H1 (cell line): Measurements from ENCODE around the gene KIF25. TPM values are rescaled to one million over a fixed set of nuclear protein-coding genes. Genes with fewer than 3 reads are reported as not detected.

Experiments used
- CTCF ChIA-PET: fragments of 300-600 bp; sonication (Branson Sonifier 250); formaldehyde crosslinking; loops from one replicate; lab custom pipeline; 2021; ENCODE audit not compliant: partially characterized antibody; lab: Charles Lee
- POLR2A ChIA-PET: fragments of 300-600 bp; sonication (Branson Sonifier 250); formaldehyde crosslinking; loops from one replicate; lab custom pipeline; 2021; ENCODE audit warnings: inconsistent platforms; ENCODE audit not compliant: partially characterized antibody; lab: Charles Lee
- DNase-seq, 2 experiments: peaks; one replicate each; pipeline versions ENCODE4 v3.0.0 to v3.0.0-alpha.2; 2010 to 2022; ENCODE audit warnings: low spot score in 2 of 2, low read depth in 1 of 2, mixed read lengths in 1 of 2
- FAIRE-seq: peaks from 2 replicates; lab custom pipeline; 2011; peaks lifted over from hg19 to GRCh38; lab: Jason Lieb, UNC
- H2AFZ ChIP-seq: 2 replicates; pipeline ENCODE4 v1.8.1; 2012; ENCODE audit warnings: low read length, inconsistent platforms
- H2AK5ac ChIP-seq: 2 replicates; pipeline ENCODE4 v1.6.1; 2013; ENCODE audit warnings: low read depth, low read length
- H2BK120ac ChIP-seq: replicated peaks from 2 replicates; pipeline ENCODE3; 2013; ENCODE audit warnings: low read depth, low read length, inconsistent platforms
- H2BK12ac ChIP-seq: 2 replicates; pipeline ENCODE4 v1.6.1; 2013; ENCODE audit warnings: low read depth, low read length
- H2BK15ac ChIP-seq: 2 replicates; pipeline ENCODE4 v1.6.1; 2013; ENCODE audit warnings: low read length
- H2BK20ac ChIP-seq: 2 replicates; pipeline ENCODE4 v1.6.1; 2013; ENCODE audit warnings: low read length
- H2BK5ac ChIP-seq: 2 replicates; pipeline ENCODE4 v1.6.1; 2013; ENCODE audit warnings: low read depth, low read length
- H3K14ac ChIP-seq: 2 replicates; pipeline ENCODE4 v1.6.1; 2013; ENCODE audit warnings: inconsistent platforms; ENCODE audit not compliant: insufficient read length
- H3K18ac ChIP-seq: 2 replicates; pipeline ENCODE4 v1.6.1; 2013; ENCODE audit warnings: low read length; ENCODE audit errors: extremely low read depth
- H3K23ac ChIP-seq: 2 replicates; pipeline ENCODE4 v1.6.1; 2013; ENCODE audit warnings: inconsistent platforms; ENCODE audit not compliant: insufficient read length
- H3K23me2 ChIP-seq: 2 replicates; pipeline ENCODE4 v1.6.1; 2013; ENCODE audit warnings: low read depth, low read length
- H3K27ac ChIP-seq: 2 replicates; pipeline ENCODE4 v1.6.1; 2011; ENCODE audit warnings: low read depth, low read length, inconsistent platforms
- H3K27me3 ChIP-seq, 4 experiments: replicated peaks in 1 of 4; 1 replicate in 1 of 4; 2 replicates in 3 of 4; pipeline versions ENCODE4 v1.6.1 to v1.8.1; 2011 to 2013; ENCODE audit warnings: low read length in 3 of 4, mild to moderate bottlenecking in 3 of 4, inconsistent platforms in 2 of 4, mixed read lengths in 2 of 4, moderate library complexity in 1 of 4; ENCODE audit not compliant: control insufficient read depth in 3 of 4, insufficient read depth in 3 of 4; ENCODE audit errors: extremely low read depth in 1 of 4
- H3K36me3 ChIP-seq, 4 experiments: 2 replicates each; pipeline versions ENCODE4 v1.6.1 to v1.8.1; 2011 to 2013; ENCODE audit warnings: mild to moderate bottlenecking in 4 of 4, low read length in 3 of 4, moderate library complexity in 2 of 4, control low read depth in 1 of 4, inconsistent platforms in 1 of 4; ENCODE audit not compliant: insufficient read depth in 4 of 4, control insufficient read depth in 2 of 4
- H3K4ac ChIP-seq: replicated peaks from 2 replicates; pipeline ENCODE3; 2013; ENCODE audit warnings: low read length, low read depth, mixed read lengths, inconsistent platforms; ENCODE audit not compliant: insufficient read length
- H3K4me1 ChIP-seq, 4 experiments: replicated peaks in 1 of 4; 1 replicate in 1 of 4; 2 replicates in 3 of 4; pipeline versions ENCODE4 v1.6.1 to v1.8.1; 2011 to 2013; ENCODE audit warnings: low read length in 3 of 4, inconsistent platforms in 2 of 4, mixed read lengths in 1 of 4; ENCODE audit not compliant: insufficient read depth in 4 of 4, control insufficient read depth in 3 of 4
- H3K4me2 ChIP-seq, 2 experiments: 2 replicates each; pipeline versions ENCODE4 v1.6.1 to v1.8.1; 2011 to 2013; ENCODE audit warnings: low read depth in 2 of 2, low read length in 2 of 2, control low read depth in 1 of 2, inconsistent platforms in 1 of 2, mild to moderate bottlenecking in 1 of 2; ENCODE audit not compliant: insufficient read depth in 1 of 2
- H3K4me3 ChIP-seq, 4 experiments: fragments of 200-600, 300-600 bp in 1 of 4; sonication (generic), shearing (Covaris generic), sonication (Bioruptor Twin) in 1 of 4; 2 replicates each; pipeline versions ENCODE4 v1.5.1 to v1.8.1; 2011 to 2016; ENCODE audit warnings: low read length in 4 of 4, low read depth in 3 of 4, control low read depth in 2 of 4, inconsistent platforms in 2 of 4, mild to moderate bottlenecking in 2 of 4, mixed read lengths in 1 of 4, moderate library complexity in 1 of 4; ENCODE audit not compliant: insufficient read depth in 2 of 4; ENCODE audit errors: extremely low read depth in 1 of 4
- H3K56ac ChIP-seq: replicated peaks from 2 replicates; pipeline ENCODE3; 2013; ENCODE audit warnings: low read depth, mild to moderate bottlenecking, mixed read lengths, low read length, inconsistent platforms; ENCODE audit not compliant: insufficient read length
- H3K79me1 ChIP-seq: 2 replicates; pipeline ENCODE4 v1.6.1; 2013; ENCODE audit warnings: low read depth, low read length, control low read depth
- H3K79me2 ChIP-seq, 2 experiments: 2 replicates each; pipeline versions ENCODE4 v1.6.1 to v1.8.1; 2012 to 2013; ENCODE audit warnings: low read length in 2 of 2, mild to moderate bottlenecking in 2 of 2, inconsistent platforms in 1 of 2; ENCODE audit not compliant: insufficient read depth in 2 of 2, control insufficient read depth in 1 of 2
- H3K9ac ChIP-seq, 4 experiments: replicated peaks in 1 of 4; 1 replicate in 1 of 4; 2 replicates in 3 of 4; pipeline versions ENCODE4 v1.6.1 to v1.8.1; 2011 to 2013; ENCODE audit warnings: low read depth in 3 of 4, low read length in 3 of 4, control low read depth in 2 of 4, mild to moderate bottlenecking in 2 of 4, moderate library complexity in 2 of 4, inconsistent platforms in 1 of 4; ENCODE audit errors: extremely low read depth in 1 of 4
- H3K9me3 ChIP-seq, 2 experiments: 2 replicates each; pipeline versions ENCODE4 v1.6.1 to v1.8.1; 2012 to 2013; ENCODE audit warnings: mild to moderate bottlenecking in 2 of 2, moderate library complexity in 2 of 2, control low read depth in 1 of 2, inconsistent platforms in 1 of 2, low read depth in 1 of 2, low read length in 1 of 2, mixed read lengths in 1 of 2; ENCODE audit not compliant: insufficient read depth in 2 of 2
- H4K20me1 ChIP-seq, 2 experiments: replicated peaks in 1 of 2; 2 replicates each; pipeline versions ENCODE3 to v1.8.1; 2011 to 2013; ENCODE audit warnings: inconsistent platforms in 2 of 2, low read length in 2 of 2, mild to moderate bottlenecking in 1 of 2; ENCODE audit not compliant: insufficient read depth in 2 of 2, control insufficient read depth in 1 of 2
- H4K5ac ChIP-seq: 2 replicates; pipeline ENCODE4 v1.6.1; 2013; ENCODE audit warnings: low read length, low read depth, mixed read lengths, inconsistent platforms; ENCODE audit not compliant: insufficient read length
- H4K8ac ChIP-seq: 2 replicates; pipeline ENCODE4 v1.8.0; 2013; ENCODE audit warnings: mild to moderate bottlenecking, moderate library complexity, low read length, inconsistent platforms; ENCODE audit not compliant: insufficient read depth; ENCODE audit errors: extremely low read depth
- H4K91ac ChIP-seq: replicated peaks from 2 replicates; pipeline ENCODE3; 2013; ENCODE audit warnings: low read length, mixed read lengths, inconsistent platforms; ENCODE audit not compliant: insufficient read length
- POLR2A ChIP-seq, 2 experiments: IDR thresholded peaks; 1 replicate in 1 of 2; 2 replicates in 1 of 2; pipeline ENCODE4 v1.6.1; 2011; ENCODE audit warnings: low read depth in 2 of 2, low read length in 2 of 2, mild to moderate bottlenecking in 2 of 2; ENCODE audit errors: control extremely low read depth in 1 of 2
- RAD21 ChIP-seq, 2 experiments: IDR thresholded peaks in 1 of 2; conservative IDR thresholded peaks in 1 of 2; 2 replicates each; pipeline ENCODE4 v1.6.1; 2011; ENCODE audit warnings: low read depth in 2 of 2, low read length in 2 of 2, improper control_type of control experiment in 1 of 2, inconsistent platforms in 1 of 2, mild to moderate bottlenecking in 1 of 2, moderate library complexity in 1 of 2
- RBBP5 ChIP-seq: IDR thresholded peaks from 2 replicates; pipeline ENCODE4 v1.7.1; 2012; ENCODE audit warnings: low read depth, mild to moderate bottlenecking, inconsistent platforms, low read length, moderate library complexity, borderline replicate concordance
- RFX5 ChIP-seq: IDR thresholded peaks from 2 replicates; pipeline ENCODE4 v1.6.1; 2011; ENCODE audit warnings: low read depth, low read length, improper control_type of control experiment, borderline replicate concordance
- TBP ChIP-seq: IDR thresholded peaks from 2 replicates; pipeline ENCODE4 v1.6.1; 2011; ENCODE audit warnings: low read depth, low read length, improper control_type of control experiment
- WGBS, 2 experiments: shearing (Covaris generic) in 1 of 2; methylation state at CpG; one replicate each; pipeline versions ENCODE4 v1.1.6 to v1.1.7; 2013 to 2015; ENCODE audit warnings: low lambda C conversion rate in 2 of 2, mixed read lengths in 2 of 2, inconsistent platforms in 1 of 2, low coverage in 1 of 2, missing lambda C conversion rate in 1 of 2; ENCODE audit not compliant: insufficient replicate concordance in 2 of 2, insufficient coverage in 1 of 2, insufficient read length in 1 of 2; ENCODE audit errors: extremely low coverage in 1 of 2, missing lambda C conversion rate in 1 of 2; 5-methylcytosine and 5-hydroxymethylcytosine counted together
- polyA plus RNA-seq, 7 experiments: library from polyadenylated mRNA; depleted of rRNA in 3 of 7; stranded (reverse) in 5 of 7; unstranded in 2 of 7; fragments of >200 nt in 5 of 7; fragments of 200-250 nt in 2 of 7; gene quantifications; 1 replicate in 5 of 7; 2 replicates in 1 of 7; 4 replicates in 1 of 7; pipeline versions ENCODE4 v1.2.1 to v1.2.3, GENCODE V29; 2011 to 2013; ENCODE audit warnings: missing spikeins in 2 of 7, mixed read lengths in 2 of 7
- total RNA-seq: library from RNA; stranded (reverse); fragmentation: NEBNext Ultra II Directional; extraction: Animal tissue kit (Norgen Biotek cat#: 25700); gene quantifications from 2 replicates; pipeline ENCODE4 v1.2.1, GENCODE V29; 2021

KIF25 gene
- total and polyA plus RNA-seq, 2 of the 8 experiments (the other 6 are each of a cell fraction or from before 2014, with no cell fraction given) = 1.5 to 2.0 TPM

DNA sequence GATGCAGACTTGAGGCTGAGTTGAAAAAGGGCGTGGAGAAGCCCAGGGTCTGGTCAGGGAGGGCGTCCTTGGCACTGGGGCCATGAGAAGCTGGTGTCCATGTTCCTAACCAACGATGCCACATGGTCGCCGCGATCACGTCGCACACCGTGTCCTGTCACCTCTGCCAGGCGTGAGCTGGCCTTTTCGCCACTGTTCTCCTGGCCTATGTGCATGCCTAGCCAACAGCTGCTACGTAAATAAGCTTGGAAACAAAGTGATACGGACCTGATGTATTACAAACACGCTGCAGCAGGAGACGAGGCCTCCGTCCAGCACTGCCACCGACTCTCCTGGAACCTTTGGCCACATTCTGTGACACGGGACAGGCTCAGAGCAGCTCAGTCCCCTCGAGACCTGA, 22.0 kb upstream of the KIF25 start:
- H2BK120ac ChIP-seq = no peak overlapping the region
- no peak overlapping the region for H2BK15ac ChIP-seq
- POLR2A ChIA-PET = no interaction called here
- no peak overlapping the region for H2AFZ ChIP-seq
- no peaks in the 10 kb centered on the region for H3K27me3 ChIP-seq
- WGBS, 2 experiments = 89% methylated on average over 19 of the region's 19 CpGs; no CpG with 5 or more reads in 1 of the 2 experiments
- CTCF ChIA-PET = interaction anchor here (0.7 to 1.4 kb wide), 4 partner anchors 14 to 143 kb away, joined by 3 to 4 read pairs (median 3); no protein-coding TSS in a partner anchor
- no peak overlapping the region for H4K91ac ChIP-seq
- H3K79me2 ChIP-seq = no peaks in the 10 kb centered on the region
- no peak overlapping the region for H3K4me2 ChIP-seq
- peaks cover 0 to 6% of the 10 kb centered on the region in 2 experiments; a peak in 1 of 4 replicates for H3K9me3 ChIP-seq
- DNase-seq (no peak), FAIRE-seq (no peak)
- no peaks in the 10 kb centered on the region for H3K79me1 ChIP-seq
- peaks cover 0 to 2% of the 10 kb centered on the region in 2 experiments for H4K20me1 ChIP-seq
- TF ChIP-seq TBP (no peak), RBBP5 (no peak), RFX5 (no peak), RAD21 (IDR thresholded peaks at IDR 0.05 in 1 of 2, conservative IDR thresholded peaks at IDR 0.05 in 1 of 2; ENCODE audit: low read depth in 2 of 2, low read length in 2 of 2) (no peak), POLR2A (IDR thresholded peaks at IDR 0.05; ENCODE audit: control extremely low read depth in 1 of 2, low read depth in 2 of 2, low read length in 2 of 2) (no peak)
- H3K27ac ChIP-seq = no peak overlapping the region; the same call in 1 of the 2 replicates
- no peak overlapping the region for H3K23ac ChIP-seq
- 0 out of 2 replicates have a peak overlapping the region, but pooled peaks have one; percentile 66 for H2BK5ac ChIP-seq
- no peaks in the 10 kb centered on the region for H3K23me2 ChIP-seq
- no peak overlapping the region for H3K14ac ChIP-seq
- 0 out of 2 replicates have a peak overlapping the region, but pooled peaks have one; percentile 2 for H2AK5ac ChIP-seq
- peaks cover 0 to 10% (median 6%) of the 10 kb centered on the region in 4 experiments; a peak in 5 of 7 replicates for H3K4me1 ChIP-seq
- no peak overlapping the region for H3K4me3 ChIP-seq
- peaks cover 0 to 10% (median 0%) of the 10 kb centered on the region in 4 experiments; a peak in 2 of 8 replicates for H3K36me3 ChIP-seq
- no peak overlapping the region for H2BK20ac ChIP-seq
- H3K4ac ChIP-seq = no peak overlapping the region
- no peak overlapping the region for H3K56ac ChIP-seq
- H2BK12ac ChIP-seq = peak overlapping the region; percentile 4; the same call in 1 of the 2 replicates
- no peak overlapping the region for H4K5ac ChIP-seq
- no peak overlapping the region for H4K8ac ChIP-seq
- no peak overlapping the region; a peak in 1 of 7 replicates for H3K9ac ChIP-seq
- no peak overlapping the region for H3K18ac ChIP-seq
